ENCODE measurements around the gene LCN10.
"Not testable (repeated sequence)": the region's sequence is repeated elsewhere in the genome, so short reads cannot be mapped to it uniquely, and the experiment has no call there.

Gene LCN10

GRCh38 chr9:136742591-136743391 is at the start of gene LCN10:
TSS of gene LCN10 (minus strand) at chr9:136742940. CDS start at chr9:136742903, 37 bp downstream.
- no peak for DNase-seq

- DNase-seq: no peak
These were observed 49.0 kb upstream of the LCN10 start for GRCh38 chr9:136791516-136792276.

GRCh38 chr9:136790640-136791515 is 48.1 kb upstream of the LCN10 start, which contains the start of gene TMEM141:
TSS of gene TMEM141 (plus strand) at chr9:136791344. CDS start at chr9:136791371, 27 bp downstream.
- DNase-seq: peak; percentile 97

DNA sequence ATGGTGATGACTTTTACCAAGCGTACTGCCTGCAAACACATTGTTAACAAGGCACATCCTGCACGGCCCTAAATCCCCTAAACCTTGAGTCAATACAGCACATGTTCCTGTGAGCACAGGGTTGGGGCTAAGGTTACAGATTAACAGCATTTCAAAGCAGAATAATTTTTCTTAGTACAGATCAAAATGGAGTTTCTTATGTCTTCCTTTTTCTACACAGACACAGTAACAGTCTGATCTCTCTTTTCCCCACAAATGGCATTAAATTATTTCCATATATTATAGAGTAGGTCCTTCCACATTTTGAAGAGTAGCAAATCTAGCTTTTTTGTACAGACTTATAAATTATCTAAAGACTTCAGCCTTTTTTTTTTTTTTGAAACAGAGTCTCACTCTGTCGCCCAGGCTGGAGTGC is 46.8 kb upstream of the LCN10 start:
- peak; percentile 46 for DNase-seq

DNA sequence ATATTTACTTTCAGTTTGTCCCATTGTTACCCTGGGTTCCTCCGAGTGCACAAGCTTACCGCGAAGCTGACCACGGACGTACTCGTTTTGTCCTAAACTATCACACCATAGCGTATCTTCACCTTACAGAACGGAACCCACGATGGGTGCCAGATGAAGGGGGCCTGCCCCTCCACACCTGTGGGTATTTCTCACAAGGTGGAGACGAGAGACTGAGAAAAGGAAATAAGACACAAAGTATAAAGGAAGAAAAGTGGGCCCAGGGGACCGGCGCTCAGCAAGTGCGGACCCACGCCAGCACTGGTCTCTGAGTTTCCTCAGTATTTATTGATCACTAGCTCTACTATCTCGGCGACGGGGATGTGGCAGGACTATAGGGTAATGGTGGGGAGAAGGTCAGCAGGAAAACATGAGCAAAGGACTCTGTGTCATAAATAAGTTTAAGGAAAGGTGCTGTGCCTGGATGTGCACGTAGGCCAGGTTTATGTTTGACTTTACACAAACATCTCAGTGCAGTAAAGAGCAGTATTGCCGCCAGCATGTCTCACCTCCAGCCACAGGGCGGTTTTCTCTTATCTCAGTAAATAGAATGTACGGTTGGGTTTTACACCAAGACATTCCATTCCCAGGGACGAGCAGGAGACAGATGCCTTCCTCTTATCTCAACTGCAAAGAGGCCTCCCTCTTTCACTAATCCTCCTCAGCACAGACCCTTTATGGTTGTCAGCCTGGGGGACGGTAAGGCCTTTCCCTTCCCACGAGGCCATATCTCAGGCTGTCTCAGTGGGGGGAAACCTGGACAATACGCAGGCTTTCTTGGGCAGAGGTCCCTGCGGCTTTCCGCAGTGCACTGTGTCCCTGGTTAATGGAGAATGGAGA is 46.1 kb upstream of the LCN10 start:
- DNase-seq: not testable (repeated sequence)

- DNase-seq: peak; percentile 35
These were observed 45.1 kb upstream of the LCN10 start for GRCh38 chr9:136787690-136788400.

DNA sequence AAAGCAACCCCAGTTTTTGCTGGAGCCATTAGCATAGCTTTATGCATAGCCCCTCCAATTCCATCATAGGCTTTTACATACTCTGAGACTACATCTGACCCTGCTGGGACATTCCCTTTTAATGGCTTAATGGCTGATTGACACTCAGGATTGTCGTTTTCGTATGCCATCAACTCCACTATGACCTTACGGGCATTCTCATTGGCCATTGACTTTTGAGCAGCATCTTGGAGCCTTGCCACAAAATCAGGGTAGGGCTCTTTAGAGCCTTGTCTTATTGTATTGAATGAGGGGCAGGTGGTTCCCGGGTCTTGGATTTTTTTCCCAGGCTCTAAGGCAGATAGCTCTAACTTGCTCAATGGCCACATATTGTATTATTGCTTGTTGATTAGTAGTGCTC is 44.2 kb upstream of the LCN10 start:
- DNase-seq: not testable (repeated sequence)

- DNase-seq: no peak
These were observed 43.7 kb upstream of the LCN10 start for GRCh38 chr9:136786451-136786850.

- DNase-seq: not testable (repeated sequence)
These were observed 43.0 kb upstream of the LCN10 start for GRCh38 chr9:136785565-136786355.

- DNase-seq: no peak
These were observed 42.2 kb upstream of the LCN10 start for GRCh38 chr9:136784997-136785361.

GRCh38 chr9:136784249-136784996 is 41.7 kb upstream of the LCN10 start:
- no peak for DNase-seq

GRCh38 chr9:136782452-136782851 is 39.7 kb upstream of the LCN10 start:
- no peak for DNase-seq

- DNase-seq: no peak
These were observed 37.1 kb upstream of the LCN10 start for GRCh38 chr9:136779808-136780207.

DNA sequence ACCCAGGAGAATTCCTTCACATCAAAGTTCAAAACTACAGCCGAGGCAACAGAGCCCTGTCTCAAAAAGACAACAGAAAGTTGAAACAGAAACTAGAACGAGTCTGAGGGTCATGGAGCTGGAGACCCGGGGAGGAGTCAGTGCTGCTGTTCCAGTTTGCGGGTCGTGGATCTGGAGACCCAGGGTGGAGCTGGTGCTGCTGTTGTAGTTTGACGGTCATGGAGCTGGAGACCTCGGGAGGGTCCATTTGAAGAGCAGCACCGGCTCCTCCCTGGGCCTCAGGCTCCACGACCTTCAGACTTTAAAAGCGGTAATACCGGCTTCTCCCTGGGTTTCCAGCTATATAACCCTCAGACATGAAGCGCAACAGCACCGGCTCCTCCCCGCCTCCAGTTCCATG is 34.6 kb upstream of the LCN10 start:
- DNase-seq: no peak

DNA sequence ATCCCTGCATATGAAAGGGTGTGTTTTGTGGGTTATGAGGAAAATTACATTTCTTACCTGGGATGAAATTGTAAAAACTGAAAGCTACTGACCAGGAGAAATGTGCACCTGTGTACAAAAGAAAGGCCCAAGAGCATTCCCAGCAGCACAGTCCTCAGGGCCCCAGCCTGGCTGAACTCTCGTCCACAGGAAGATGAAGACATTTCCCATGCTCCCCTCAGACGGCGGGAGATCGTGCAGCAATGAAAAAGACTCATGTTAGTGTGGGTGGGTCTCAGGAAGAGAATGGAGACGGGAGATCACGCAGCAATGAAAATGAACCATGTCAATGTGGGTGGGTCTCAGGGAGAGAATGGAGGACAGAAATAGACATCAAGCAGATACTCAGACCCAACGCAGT is 34.2 kb upstream of the LCN10 start:
- no peak for DNase-seq

- no peak for DNase-seq
These were observed 32.5 kb upstream of the LCN10 start for GRCh38 chr9:136775191-136775590.

GRCh38 chr9:136774416-136775045 is 31.8 kb upstream of the LCN10 start:
- no peak for DNase-seq

GRCh38 chr9:136773386-136774044 is 30.8 kb upstream of the LCN10 start:
- DNase-seq: no peak

All from NCI-H524 treated with DMSO at 0.1 percent for 48 hours (cell line).